ENCODE data around the gene TUBB4A. TPM values are rescaled to one million over a fixed set of nuclear protein-coding genes. Genes with fewer than 3 reads are reported as not detected.
A peak's percentile ranks its signal among the peaks of the same experiment; 100 is the strongest.

The TUBB4A gene
- total and polyA plus RNA-seq, 9 of the 15 experiments (the other 6 are each of a cell fraction or from before 2014, with no cell fraction given), result 0.14 to 7.0 (median 0.75) TPM

GRCh38 chr19:6490134-6490533 lies 12.0 kb downstream of the TUBB4A start:
- ATAC-seq (no peak), DNase-seq (ENCODE audit: extremely low read depth in 1 of 4, low spot score in 3 of 4) (no peak), FAIRE-seq (no peak)
- no peak overlapping the region for H3K4me3 ChIP-seq
- no peak overlapping the region for H3K4me2 ChIP-seq (ENCODE audit: insufficient read depth, low read length)
- H3K36me3 ChIP-seq (ENCODE audit: control insufficient read depth, insufficient read depth, low read length), result no peaks in the 10 kb centered on the region
- ChIA-PET CTCF (ENCODE audit: low intra/inter-chr PET ratio) (no interaction called here), POLR2A (interaction anchor here (1.1 kb wide), 1 partner anchor 9 kb away, joined by 5 read pairs; no protein-coding TSS in a partner anchor)
- H3K9ac ChIP-seq (ENCODE audit: insufficient read depth in 1 of 2, low read depth in 2 of 2, low read length in 2 of 2), result no peak overlapping the region
- TF ChIP-seq MTA3 (IDR thresholded peaks at IDR 0.05; ENCODE audit: borderline replicate concordance), result no peak
- TF ChIP-seq TRIM25 (IDR thresholded peaks at IDR 0.05; ENCODE audit: borderline replicate concordance), result 0 out of 2 replicates have a peak, but pooled peaks have one; percentile 59
- TF ChIP-seq ZNF512 (tag; IDR thresholded peaks at IDR 0.05), result peak; percentile 87
- 0 out of 2 replicates have a peak, but pooled peaks have one; percentile 56 for TF ChIP-seq MCM3 (IDR thresholded peaks at IDR 0.05)
- no peak for TF ChIP-seq TAF7 (tag; IDR thresholded peaks at IDR 0.05)
- TF ChIP-seq RFX1 (IDR thresholded peaks at IDR 0.05), result no peak
- TF ChIP-seq ZBTB2 (IDR thresholded peaks at IDR 0.05), result peak; percentile 52; the same call in 1 of the 2 replicates
- 8% methylated on average over 1 of the region's 2 CpGs for WGBS (ENCODE audit: insufficient coverage, low coverage, missing lambda C conversion rate)
- in situ Hi-C loops (cut with MboI) (no loop called here), intact Hi-C loops (cut with micrococcal nuclease) (no loop called here)
- H3K27me3 ChIP-seq (ENCODE audit: control insufficient read depth in 2 of 2, insufficient read depth in 2 of 2, low read length in 2 of 2), result no peaks in the 10 kb centered on the region
- BruUV-seq (replicated peaks), result no TSS peak
- peak overlapping the region; percentile 87 for H2AFZ ChIP-seq (ENCODE audit: low read depth, low read length)
- peaks cover 5% of the 10 kb centered on the region in 2 experiments; a peak in 4 of 5 replicates for H3K4me1 ChIP-seq (replicated peaks in 1 of 2; ENCODE audit: control insufficient read depth in 2 of 2, insufficient read depth in 2 of 2, low read length in 2 of 2)
- no peaks in the 10 kb centered on the region for H3K79me2 ChIP-seq (ENCODE audit: control insufficient read depth, insufficient read depth, low read length)
- H4K20me1 ChIP-seq (replicated peaks; ENCODE audit: control insufficient read depth, insufficient read depth, low read length), result no peaks in the 10 kb centered on the region
- H3K27ac ChIP-seq (ENCODE audit: extremely low read depth, low read depth, low read length), result no peak overlapping the region
- no peaks in the 10 kb centered on the region for H3K9me1 ChIP-seq (ENCODE audit: control insufficient read depth, insufficient read depth, low read length)
- no peaks in the 10 kb centered on the region; the same call in 1 of the 2 replicates for H3K9me3 ChIP-seq (replicated peaks; ENCODE audit: control insufficient read depth, insufficient read depth, low read depth, low read length)
